ENCODE measurements around the gene KCNT1.

Gene KCNT1

DNA sequence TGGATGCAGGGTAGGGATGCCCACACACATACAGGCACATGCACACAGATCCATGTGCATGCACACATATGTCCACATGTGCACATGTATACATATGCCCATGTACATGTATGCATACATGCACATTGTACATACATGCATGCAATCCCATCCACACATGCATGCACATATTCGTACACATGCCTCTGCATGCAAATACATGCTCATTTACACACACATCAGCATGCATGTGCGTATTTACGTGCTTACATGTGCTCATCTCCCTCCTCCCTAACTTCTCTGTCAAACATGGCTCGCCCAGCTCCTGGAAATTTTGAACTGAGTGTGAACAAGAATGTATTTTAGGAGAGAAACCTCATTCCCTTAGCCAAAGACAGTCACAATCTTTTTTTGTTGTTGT lies 6.2 kb downstream of the KCNT1 start:
- Histone ChIP-seq H4K20me1 (ENCODE audit: low read depth, low read length) (no peaks in the 10 kb centered on the region), H3K9me3 (ENCODE audit: insufficient read depth, low read length) (no peaks in the 10 kb centered on the region), H3K27me3 (ENCODE audit: low read length) (no peaks in the 10 kb centered on the region), H3K36me3 (ENCODE audit: low read length) (no peaks in the 10 kb centered on the region), H3F3A (ENCODE audit: insufficient read depth) (no peaks in the 10 kb centered on the region), H3K9me2 (replicated peaks; ENCODE audit: insufficient read depth, low read length) (no peaks in the 10 kb centered on the region), H3K4me2 (ENCODE audit: low read depth, low read length, poor library complexity, severe bottlenecking) (no peak overlapping the region), H3K27ac (ENCODE audit: low read depth, low read length) (no peak overlapping the region), H3K79me2 (ENCODE audit: insufficient read depth, low read length) (no peaks in the 10 kb centered on the region), H3K4me3 (ENCODE audit: insufficient read depth, low read length, poor library complexity, severe bottlenecking) (no peak overlapping the region), H2AFZ (ENCODE audit: low read depth, low read length, severe bottlenecking) (no peak overlapping the region), H3K9ac (ENCODE audit: low read length) (no peak overlapping the region)
- TF ChIP-seq EZH2phosphoT487 (conservative IDR thresholded peaks at IDR 0.05; ENCODE audit: low read length) = no peak
- TF ChIP-seq, protein P1, sequence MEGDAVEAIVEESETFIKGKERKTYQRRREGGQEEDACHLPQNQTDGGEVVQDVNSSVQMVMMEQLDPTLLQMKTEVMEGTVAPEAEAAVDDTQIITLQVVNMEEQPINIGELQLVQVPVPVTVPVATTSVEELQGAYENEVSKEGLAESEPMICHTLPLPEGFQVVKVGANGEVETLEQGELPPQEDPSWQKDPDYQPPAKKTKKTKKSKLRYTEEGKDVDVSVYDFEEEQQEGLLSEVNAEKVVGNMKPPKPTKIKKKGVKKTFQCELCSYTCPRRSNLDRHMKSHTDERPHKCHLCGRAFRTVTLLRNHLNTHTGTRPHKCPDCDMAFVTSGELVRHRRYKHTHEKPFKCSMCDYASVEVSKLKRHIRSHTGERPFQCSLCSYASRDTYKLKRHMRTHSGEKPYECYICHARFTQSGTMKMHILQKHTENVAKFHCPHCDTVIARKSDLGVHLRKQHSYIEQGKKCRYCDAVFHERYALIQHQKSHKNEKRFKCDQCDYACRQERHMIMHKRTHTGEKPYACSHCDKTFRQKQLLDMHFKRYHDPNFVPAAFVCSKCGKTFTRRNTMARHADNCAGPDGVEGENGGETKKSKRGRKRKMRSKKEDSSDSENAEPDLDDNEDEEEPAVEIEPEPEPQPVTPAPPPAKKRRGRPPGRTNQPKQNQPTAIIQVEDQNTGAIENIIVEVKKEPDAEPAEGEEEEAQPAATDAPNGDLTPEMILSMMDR (IDR thresholded peaks at IDR 0.05; ENCODE audit: insufficient read depth, low read length, poor library complexity, severe bottlenecking) = no peak

DNA sequence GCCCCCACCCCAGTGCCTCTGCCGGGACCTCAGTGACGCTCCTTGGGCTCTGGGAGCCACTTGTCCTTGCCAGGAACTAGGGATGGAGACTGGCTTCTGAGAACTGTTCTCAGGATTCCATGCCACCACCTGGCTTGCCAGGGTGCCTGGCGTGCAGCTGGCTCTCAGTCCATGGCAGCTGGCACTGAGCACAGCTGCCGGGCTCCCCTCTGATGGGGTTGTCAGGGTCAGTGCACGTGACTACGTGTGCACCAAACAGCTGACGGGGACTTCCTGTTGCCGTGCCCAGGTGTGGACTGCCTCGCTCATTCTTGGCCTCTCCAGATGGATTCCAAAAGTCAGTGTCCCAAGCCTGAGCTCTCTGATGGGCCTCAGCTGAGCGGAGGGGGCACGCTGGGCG lies 9.4 kb downstream of the KCNT1 start:
- Histone ChIP-seq H3K36me3 (ENCODE audit: low read length) (no peaks in the 10 kb centered on the region), H3F3A (ENCODE audit: insufficient read depth) (no peaks in the 10 kb centered on the region), H3K27ac (ENCODE audit: low read depth, low read length) (no peak overlapping the region), H3K9me2 (replicated peaks; ENCODE audit: insufficient read depth, low read length) (no peaks in the 10 kb centered on the region), H3K4me3 (ENCODE audit: insufficient read depth, low read length, poor library complexity, severe bottlenecking) (no peak overlapping the region), H3K79me2 (ENCODE audit: insufficient read depth, low read length) (no peaks in the 10 kb centered on the region), H3K9ac (ENCODE audit: low read length) (no peak overlapping the region), H2AFZ (ENCODE audit: low read depth, low read length, severe bottlenecking) (no peak overlapping the region), H3K27me3 (ENCODE audit: low read length) (no peaks in the 10 kb centered on the region), H4K20me1 (ENCODE audit: low read depth, low read length) (no peaks in the 10 kb centered on the region), H3K9me3 (ENCODE audit: insufficient read depth, low read length) (no peaks in the 10 kb centered on the region), H3K4me2 (ENCODE audit: low read depth, low read length, poor library complexity, severe bottlenecking) (no peak overlapping the region)
- TF ChIP-seq, protein P1 (IDR thresholded peaks at IDR 0.05; ENCODE audit: insufficient read depth, low read length, poor library complexity, severe bottlenecking) = no peak
- TF ChIP-seq EZH2phosphoT487 (conservative IDR thresholded peaks at IDR 0.05; ENCODE audit: low read length) = no peak

DNA sequence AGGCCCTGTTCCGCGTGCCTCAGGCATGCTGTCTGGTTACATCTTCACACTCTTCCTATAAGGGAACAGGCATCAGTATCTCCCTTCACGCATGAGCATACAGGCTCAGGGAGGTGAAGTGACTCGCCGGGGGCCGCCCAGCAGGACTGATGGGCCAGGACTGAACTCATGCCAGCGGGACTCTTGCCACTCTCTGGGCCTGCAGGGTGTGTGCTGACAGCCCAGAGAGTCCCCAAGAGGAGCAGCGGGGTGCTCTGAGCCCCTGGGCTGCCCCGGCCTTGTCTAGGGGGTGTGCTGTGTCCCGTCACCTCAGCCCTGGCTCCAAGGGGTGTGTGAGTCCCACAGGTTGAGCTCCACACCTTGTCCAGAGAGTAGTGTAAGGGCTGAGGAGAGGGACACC lies 9.9 kb downstream of the KCNT1 start:
- Histone ChIP-seq H3K36me3 (ENCODE audit: low read length) (no peaks in the 10 kb centered on the region), H2AFZ (ENCODE audit: low read depth, low read length, severe bottlenecking) (no peak overlapping the region), H3K4me2 (ENCODE audit: low read depth, low read length, poor library complexity, severe bottlenecking) (no peak overlapping the region), H3K9me3 (ENCODE audit: insufficient read depth, low read length) (no peaks in the 10 kb centered on the region), H4K20me1 (ENCODE audit: low read depth, low read length) (no peaks in the 10 kb centered on the region), H3K27ac (ENCODE audit: low read depth, low read length) (no peak overlapping the region), H3K9me2 (replicated peaks; ENCODE audit: insufficient read depth, low read length) (no peaks in the 10 kb centered on the region), H3K4me3 (ENCODE audit: insufficient read depth, low read length, poor library complexity, severe bottlenecking) (no peak overlapping the region), H3F3A (ENCODE audit: insufficient read depth) (no peaks in the 10 kb centered on the region), H3K9ac (ENCODE audit: low read length) (no peak overlapping the region), H3K27me3 (ENCODE audit: low read length) (no peaks in the 10 kb centered on the region), H3K79me2 (ENCODE audit: insufficient read depth, low read length) (no peaks in the 10 kb centered on the region)
- TF ChIP-seq, protein P1 (IDR thresholded peaks at IDR 0.05; ENCODE audit: insufficient read depth, low read length, poor library complexity, severe bottlenecking) = no peak
- TF ChIP-seq EZH2phosphoT487 (conservative IDR thresholded peaks at IDR 0.05; ENCODE audit: low read length) = no peak
